Adipose tissue (tissue), 3 donors: ENCODE measurements around the gene ITGA11. TPM values are rescaled to one million over a fixed set of nuclear protein-coding genes. Genes with fewer than 3 reads are reported as not detected.

Source experiments
- H3K27ac ChIP-seq: one replicate; pipeline ENCODE4 v1.5.1; 2013; ENCODE audit warnings: low read depth, low read length
- WGBS, 3 donors: extraction: QIAGEN DNeasy Blood & Tissue Kit; methylation state at CpG; one replicate each; pipeline ENCODE4 v1.1.7; 2013; 5-methylcytosine and 5-hydroxymethylcytosine counted together
- polyA plus RNA-seq, 3 donors: library from polyadenylated mRNA; stranded (reverse); fragments of 200-250 nt; gene quantifications; one replicate each; pipeline ENCODE4 v1.2.3, GENCODE V29; 2013
- donor health status: healthy with polysubstance abuse.
- donor health status: Bipolar disorder and iron deficiency.
- donor health status: healthy.

The ITGA11 gene
- polyA plus RNA-seq, 3 donors: 0.44 to 5.1 (median 0.56) TPM

- H3K27ac ChIP-seq: no peak overlapping the region
- WGBS, 3 donors: 89 to 94% (median 91%) methylated on average over 24 of the region's 24 CpGs
These were observed 61.8 kb downstream of the ITGA11 start for GRCh38 chr15:68369931-68370767.

GRCh38 chr15:68368731-68369435 is 63.1 kb downstream of the ITGA11 start:
- WGBS, 3 donors: 78 to 85% (median 84%) methylated on average over 9 of the region's 9 CpGs
- no peak overlapping the region for H3K27ac ChIP-seq

- 39 to 66% (median 64%) methylated on average over 5 of the region's 5 CpGs for WGBS, 3 donors
- no peak overlapping the region for H3K27ac ChIP-seq
These were observed 64.0 kb downstream of the ITGA11 start for GRCh38 chr15:68367992-68368391.

- no peak overlapping the region for H3K27ac ChIP-seq
- WGBS, 3 donors: 72 to 87% (median 82%) methylated on average over 4 of the region's 4 CpGs
These were observed 64.7 kb downstream of the ITGA11 start for GRCh38 chr15:68367226-68367625.

GRCh38 chr15:68366314-68366713 is 65.6 kb downstream of the ITGA11 start:
- H3K27ac ChIP-seq: no peak overlapping the region
- WGBS, 3 donors: 37 to 64% (median 58%) methylated on average over 9 of the region's 9 CpGs

- 53 to 74% (median 66%) methylated on average over 6 of the region's 6 CpGs for WGBS, 3 donors
- no peak overlapping the region for H3K27ac ChIP-seq
These were observed 66.2 kb downstream of the ITGA11 start for GRCh38 chr15:68365770-68366169.

GRCh38 chr15:68365140-68365745 is 66.7 kb downstream of the ITGA11 start:
- WGBS, 3 donors: 42 to 74% (median 52%) methylated on average over 7 of the region's 7 CpGs
- H3K27ac ChIP-seq: no peak overlapping the region

- WGBS, 3 donors: 71 to 78% (median 75%) methylated on average over 11 of the region's 11 CpGs
- H3K27ac ChIP-seq: no peak overlapping the region
These were observed 67.3 kb downstream of the ITGA11 start for GRCh38 chr15:68364660-68365035.

- WGBS, 3 donors: 47 to 67% (median 50%) methylated on average over 7 of the region's 7 CpGs
- H3K27ac ChIP-seq: no peak overlapping the region
These were observed 67.8 kb downstream of the ITGA11 start for GRCh38 chr15:68364028-68364659.

- 70 to 91% (median 83%) methylated on average over 2 of the region's 2 CpGs for WGBS, 3 donors
- H3K27ac ChIP-seq: no peak overlapping the region
These were observed 68.6 kb downstream of the ITGA11 start for GRCh38 chr15:68363353-68363752.

GRCh38 chr15:68362537-68363126 is 69.3 kb downstream of the ITGA11 start:
- WGBS, 3 donors: 100% methylated on average over 1 of the region's 1 CpG
- no peak overlapping the region for H3K27ac ChIP-seq

- 57 to 79% (median 64%) methylated on average over 8 of the region's 8 CpGs for WGBS, 3 donors
- H3K27ac ChIP-seq: no peak overlapping the region
These were observed 71.2 kb downstream of the ITGA11 start for GRCh38 chr15:68360721-68361120.

- H3K27ac ChIP-seq: no peak overlapping the region
- WGBS, 3 donors: 88 to 96% (median 93%) methylated on average over 6 of the region's 6 CpGs
These were observed 75.2 kb downstream of the ITGA11 start for GRCh38 chr15:68356778-68357177.

- 87 to 95% (median 91%) methylated on average over 4 of the region's 4 CpGs for whole genome bisulfite sequencing, 3 donors
- H3K27ac ChIP-seq: no peak overlapping the region
These were observed 77.0 kb downstream of the ITGA11 start for GRCh38 chr15:68354923-68355322.

- 87 to 93% (median 91%) methylated on average over 2 of the region's 2 CpGs for WGBS, 3 donors
- H3K27ac ChIP-seq: no peak overlapping the region
These were observed 77.7 kb downstream of the ITGA11 start for GRCh38 chr15:68354268-68354667.

GRCh38 chr15:68353421-68354135 is 78.4 kb downstream of the ITGA11 start:
- WGBS, 3 donors: 84 to 93% (median 88%) methylated on average over 7 of the region's 7 CpGs
- H3K27ac ChIP-seq: no peak overlapping the region

- no peak overlapping the region for H3K27ac ChIP-seq
- 43 to 86% (median 43%) methylated on average over 10 of the region's 10 CpGs for WGBS, 3 donors
These were observed 79.4 kb downstream of the ITGA11 start for GRCh38 chr15:68352401-68353062.
